Right atrium auricular region (tissue), 2 donors: ENCODE data around the gene PTPRD. TPM values are rescaled to one million over a fixed set of nuclear protein-coding genes. Genes with fewer than 3 reads are reported as not detected.
"Not testable (repeated sequence)": the region's sequence is repeated elsewhere in the genome, so short reads cannot be mapped to it uniquely, and the experiment has no call there.

Source experiments
- DNase-seq: peaks from one replicate; pipeline ENCODE4 v3.0.0-alpha.2; 2019; ENCODE audit warnings: low spot score
- H3K27ac ChIP-seq, 2 donors: fragments of 200-600 bp; sonication (generic); 1 replicate in 1 of 2; 2 replicates in 1 of 2; pipeline ENCODE4 v1.5.1; 2016 to 2019
- H3K27me3 ChIP-seq, 2 donors: fragments of 200-600 bp; sonication (generic); one replicate each; pipeline versions ENCODE4 v1.5.1 to v1.6.0; 2017 to 2019
- H3K36me3 ChIP-seq: fragments of 200-600 bp; sonication (generic); one replicate; pipeline ENCODE4 v1.5.1; 2016
- H3K4me1 ChIP-seq, 2 donors: fragments of 200-600 bp; sonication (generic); one replicate each; pipeline versions ENCODE4 v1.5.1 to v1.6.0; 2017 to 2019
- H3K4me3 ChIP-seq, 2 donors: fragments of 200-600 bp; sonication (generic); 1 replicate in 1 of 2; 2 replicates in 1 of 2; pipeline ENCODE4 v1.5.1; 2017 to 2019; ENCODE audit warnings: mild to moderate bottlenecking in 1 of 2, moderate library complexity in 1 of 2
- H3K9me3 ChIP-seq, 2 donors: fragments of 200-600 bp; sonication (generic); one replicate each; pipeline ENCODE4 v1.5.1; 2019
- total RNA-seq, 2 donors: library from RNA; depleted of rRNA; stranded (reverse); fragments of >200 nt; gene quantifications; one replicate each; pipeline ENCODE4 v1.1.0, GENCODE V29; 2016
- TF ChIP-seq, protein P1 (sequence below), 2 donors: fragments of 200-600 bp; sonication (generic); IDR thresholded peaks; one replicate each; pipeline ENCODE4 v1.5.1; 2019; ENCODE audit warnings: antibody characterized with exemption in 2 of 2

PTPRD gene
- total RNA-seq, 2 donors from 2014 or later, result 5.5 to 6.6 TPM

DNA sequence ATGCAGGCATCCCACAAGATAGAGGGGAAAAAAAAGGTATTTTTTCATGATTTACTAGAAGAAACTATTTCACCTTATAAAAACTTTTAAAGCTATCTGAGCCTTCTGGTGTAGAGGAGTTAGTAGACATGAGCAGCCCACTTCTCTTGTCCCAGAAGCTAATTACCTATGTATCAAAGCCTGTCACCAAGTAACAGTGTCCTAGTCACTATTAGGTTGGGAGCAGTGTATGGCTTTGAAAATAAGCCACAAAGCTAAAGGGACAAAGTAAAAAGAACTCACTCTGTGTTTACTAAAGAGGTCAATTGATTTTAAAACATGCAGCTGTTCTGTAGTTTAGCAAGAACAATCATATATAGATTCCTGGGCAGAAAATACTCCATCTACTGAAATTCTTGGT, 1286.1 kb downstream of the PTPRD start:
- TF ChIP-seq, protein P1, sequence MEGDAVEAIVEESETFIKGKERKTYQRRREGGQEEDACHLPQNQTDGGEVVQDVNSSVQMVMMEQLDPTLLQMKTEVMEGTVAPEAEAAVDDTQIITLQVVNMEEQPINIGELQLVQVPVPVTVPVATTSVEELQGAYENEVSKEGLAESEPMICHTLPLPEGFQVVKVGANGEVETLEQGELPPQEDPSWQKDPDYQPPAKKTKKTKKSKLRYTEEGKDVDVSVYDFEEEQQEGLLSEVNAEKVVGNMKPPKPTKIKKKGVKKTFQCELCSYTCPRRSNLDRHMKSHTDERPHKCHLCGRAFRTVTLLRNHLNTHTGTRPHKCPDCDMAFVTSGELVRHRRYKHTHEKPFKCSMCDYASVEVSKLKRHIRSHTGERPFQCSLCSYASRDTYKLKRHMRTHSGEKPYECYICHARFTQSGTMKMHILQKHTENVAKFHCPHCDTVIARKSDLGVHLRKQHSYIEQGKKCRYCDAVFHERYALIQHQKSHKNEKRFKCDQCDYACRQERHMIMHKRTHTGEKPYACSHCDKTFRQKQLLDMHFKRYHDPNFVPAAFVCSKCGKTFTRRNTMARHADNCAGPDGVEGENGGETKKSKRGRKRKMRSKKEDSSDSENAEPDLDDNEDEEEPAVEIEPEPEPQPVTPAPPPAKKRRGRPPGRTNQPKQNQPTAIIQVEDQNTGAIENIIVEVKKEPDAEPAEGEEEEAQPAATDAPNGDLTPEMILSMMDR (IDR thresholded peaks at IDR 0.05), result no peak
- H3K27ac ChIP-seq, result no peak overlapping the region
- no peaks in the 10 kb centered on the region for H3K9me3 ChIP-seq
- H3K4me3 ChIP-seq, result no peak overlapping the region
- no peaks in the 10 kb centered on the region for H3K36me3 ChIP-seq
- no peak for DNase-seq
- no peaks in the 10 kb centered on the region for H3K4me1 ChIP-seq
- no peaks in the 10 kb centered on the region for H3K27me3 ChIP-seq

DNA sequence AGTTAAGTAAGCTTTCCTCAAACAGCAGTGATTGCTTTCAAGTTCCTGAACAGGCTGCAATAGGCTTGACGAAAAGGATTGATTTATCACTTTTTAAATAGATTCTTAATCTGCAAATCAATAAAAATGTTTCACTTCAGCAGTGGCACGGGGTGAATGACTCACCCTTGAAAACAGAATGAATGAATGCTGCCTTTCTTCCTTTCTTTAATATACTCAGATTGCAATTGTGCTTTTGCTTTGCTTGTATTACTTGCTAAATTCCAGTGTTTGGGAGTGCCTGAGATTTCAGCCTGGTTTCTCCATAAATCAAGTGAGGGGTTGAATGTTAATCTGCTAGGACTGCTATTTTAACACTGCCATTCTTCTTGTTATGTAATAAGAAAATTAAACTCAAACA, 1293.8 kb downstream of the PTPRD start:
- no peaks in the 10 kb centered on the region for H3K4me1 ChIP-seq
- TF ChIP-seq, protein P1 (IDR thresholded peaks at IDR 0.05), result no peak
- no peaks in the 10 kb centered on the region for H3K27me3 ChIP-seq
- H3K4me3 ChIP-seq, result no peak overlapping the region
- H3K27ac ChIP-seq, result no peak overlapping the region
- no peak for DNase-seq
- H3K9me3 ChIP-seq, result no peaks in the 10 kb centered on the region
- no peaks in the 10 kb centered on the region for H3K36me3 ChIP-seq

DNA sequence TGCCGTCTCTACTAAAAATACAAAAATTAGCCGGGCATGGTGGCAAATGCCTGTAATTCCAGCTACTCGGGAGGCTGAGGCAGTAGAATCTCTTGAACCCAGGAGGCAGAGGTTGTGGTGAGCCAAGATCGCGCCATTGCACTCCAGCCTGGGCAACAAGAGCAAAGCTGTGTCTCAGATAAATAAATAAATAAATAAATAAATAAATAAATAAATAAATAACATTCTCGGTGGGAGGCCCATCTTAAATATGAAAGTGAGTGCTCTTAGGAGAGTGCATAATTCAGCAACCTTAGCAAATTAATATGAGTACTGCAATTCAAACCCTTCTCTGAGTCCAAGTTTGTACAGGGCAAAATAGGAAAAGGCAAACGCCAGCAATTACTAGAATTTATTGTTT, 1302.1 kb downstream of the PTPRD start:
- not testable (repeated sequence) for H3K9me3 ChIP-seq, H3K4me1 ChIP-seq, H3K4me3 ChIP-seq, H3K27me3 ChIP-seq, H3K27ac ChIP-seq, DNase-seq, H3K36me3 ChIP-seq

DNA sequence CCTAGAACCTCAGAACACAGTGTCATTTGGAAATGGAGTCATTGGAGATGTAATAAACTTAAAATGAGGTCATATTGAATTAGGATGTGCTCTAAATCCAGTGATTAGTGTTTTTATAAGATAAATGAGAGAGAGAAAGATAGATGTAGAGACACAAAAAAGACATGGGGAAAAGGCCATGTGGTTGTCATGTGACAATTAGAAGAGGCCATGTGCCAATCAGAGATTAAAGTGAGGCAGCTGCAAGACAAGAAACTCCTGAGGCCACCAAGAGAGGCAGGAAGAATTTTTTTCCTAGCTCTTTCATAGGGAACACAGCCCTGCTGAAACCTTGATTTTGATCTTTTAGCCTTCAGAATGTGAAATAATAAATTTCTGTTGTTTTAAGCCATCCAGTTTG, 1307.2 kb downstream of the PTPRD start:
- H3K36me3 ChIP-seq, result no peaks in the 10 kb centered on the region
- H3K9me3 ChIP-seq, result no peaks in the 10 kb centered on the region
- H3K27ac ChIP-seq, result no peak overlapping the region
- no peaks in the 10 kb centered on the region for H3K27me3 ChIP-seq
- TF ChIP-seq, protein P1 (IDR thresholded peaks at IDR 0.05), result no peak
- DNase-seq, result no peak
- no peak overlapping the region for H3K4me3 ChIP-seq
- no peaks in the 10 kb centered on the region for H3K4me1 ChIP-seq

DNA sequence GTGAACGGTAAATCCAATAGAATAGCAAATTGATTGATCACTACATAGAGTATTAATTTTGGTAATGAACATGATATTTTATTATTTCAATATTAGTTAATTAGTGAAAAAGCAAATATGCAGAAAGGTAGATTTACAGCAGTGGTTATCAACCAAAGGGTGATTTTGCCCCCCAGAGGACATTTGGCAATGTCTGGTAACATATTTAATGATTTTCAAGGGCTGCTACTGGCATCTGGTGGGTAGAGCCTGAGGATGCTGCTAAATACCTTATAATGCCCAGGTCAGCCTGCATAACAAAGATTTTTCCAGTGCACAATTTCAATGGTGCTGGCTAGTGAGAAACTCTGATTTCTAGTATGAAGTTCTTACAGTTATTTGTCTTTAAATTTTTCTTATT, 1313.7 kb downstream of the PTPRD start:
- H3K4me1 ChIP-seq, result no peaks in the 10 kb centered on the region
- TF ChIP-seq, protein P1 (IDR thresholded peaks at IDR 0.05), result no peak

DNA sequence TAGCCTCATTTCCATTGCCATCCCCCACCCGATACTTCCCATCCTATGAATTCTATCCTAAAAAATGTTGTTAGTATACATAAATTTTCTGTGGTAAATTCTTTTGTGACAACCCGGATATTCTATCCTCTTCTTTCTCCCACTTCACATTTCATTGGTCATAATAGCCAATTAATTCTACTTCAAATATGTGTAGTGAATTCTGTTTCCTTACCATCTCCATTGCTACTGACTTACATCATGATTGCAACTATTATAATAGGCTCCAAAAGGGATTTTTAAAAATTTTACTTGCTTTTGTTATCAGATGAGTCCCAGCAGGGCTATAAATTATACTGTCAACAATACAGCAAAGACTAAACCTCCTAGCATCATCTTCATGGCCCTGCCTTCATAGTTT, 1326.8 kb downstream of the PTPRD start:
- no peak for DNase-seq
- Histone ChIP-seq H3K36me3 (no peaks in the 10 kb centered on the region), H3K27ac (no peak overlapping the region), H3K27me3 (no peaks in the 10 kb centered on the region), H3K4me1 (no peaks in the 10 kb centered on the region), H3K9me3 (no peaks in the 10 kb centered on the region), H3K4me3 (no peak overlapping the region)
- TF ChIP-seq, protein P1 (IDR thresholded peaks at IDR 0.05), result no peak

More for the DNA sequence above, 1313.7 kb downstream of the PTPRD start:
- no peaks in the 10 kb centered on the region for H3K27me3 ChIP-seq
- H3K27ac ChIP-seq, result no peak overlapping the region
- H3K36me3 ChIP-seq, result no peaks in the 10 kb centered on the region
- DNase-seq, result no peak
- no peaks in the 10 kb centered on the region for H3K9me3 ChIP-seq
- no peak overlapping the region for H3K4me3 ChIP-seq
